Stimulated activated CD4-positive, alpha-beta T cell treated with anti-CD3 and anti-CD28 coated beads, Interleukin-4, amount 100 ng/mL, for 4 hours (primary cell): ENCODE data around the gene INSRR.

Experiments used
- DNase-seq, 2 experiments: peaks; one replicate each; pipeline ENCODE4 v3.0.0-alpha.2; 2020

Gene INSRR

DNA sequence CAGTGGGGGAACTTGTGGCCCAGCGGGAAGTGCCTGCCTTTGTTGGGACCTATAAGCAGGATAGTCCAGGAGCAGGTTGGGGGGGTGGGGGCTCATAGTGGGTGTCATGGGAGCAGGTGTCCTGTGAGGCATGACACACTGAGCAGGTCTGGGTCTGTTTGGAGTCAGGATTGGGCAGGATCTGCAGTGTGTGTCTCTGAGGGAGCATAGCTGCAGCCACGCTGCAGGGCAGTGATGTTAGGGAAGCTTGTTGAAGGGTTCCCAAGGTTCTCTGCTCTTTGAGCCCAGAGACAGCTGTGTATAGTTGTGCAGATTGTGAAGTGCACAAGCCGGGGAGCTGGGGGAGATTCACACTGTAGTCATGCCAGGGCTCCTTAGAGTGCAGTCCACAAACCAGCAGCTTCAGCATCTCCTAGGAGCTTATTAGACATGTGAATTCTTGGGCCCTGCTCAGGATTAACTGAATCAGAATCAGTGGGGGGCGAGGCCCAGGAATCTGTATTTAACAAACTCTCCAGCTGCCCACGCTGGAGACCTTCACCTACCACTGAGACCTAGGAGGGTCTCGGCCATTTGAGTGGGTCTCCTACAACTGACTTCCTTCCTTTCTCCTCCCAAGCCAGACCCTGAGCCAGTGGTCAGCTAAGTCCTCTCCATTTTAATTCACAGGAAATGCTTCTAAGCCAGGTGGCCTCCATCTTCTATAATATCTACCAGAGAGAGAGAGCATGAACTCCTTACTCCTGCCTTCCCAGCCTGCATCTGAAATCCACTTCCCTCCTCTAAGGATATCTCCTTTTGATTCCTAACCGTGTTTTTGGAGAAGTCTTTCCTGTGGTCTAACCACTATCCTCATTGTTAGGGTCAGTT is 11.1 kb downstream of the INSRR start:
- DNase-seq: no peak

GRCh38 chr1:156846643-156847042 is 12.3 kb downstream of the INSRR start:
- no peak for DNase-seq

DNA sequence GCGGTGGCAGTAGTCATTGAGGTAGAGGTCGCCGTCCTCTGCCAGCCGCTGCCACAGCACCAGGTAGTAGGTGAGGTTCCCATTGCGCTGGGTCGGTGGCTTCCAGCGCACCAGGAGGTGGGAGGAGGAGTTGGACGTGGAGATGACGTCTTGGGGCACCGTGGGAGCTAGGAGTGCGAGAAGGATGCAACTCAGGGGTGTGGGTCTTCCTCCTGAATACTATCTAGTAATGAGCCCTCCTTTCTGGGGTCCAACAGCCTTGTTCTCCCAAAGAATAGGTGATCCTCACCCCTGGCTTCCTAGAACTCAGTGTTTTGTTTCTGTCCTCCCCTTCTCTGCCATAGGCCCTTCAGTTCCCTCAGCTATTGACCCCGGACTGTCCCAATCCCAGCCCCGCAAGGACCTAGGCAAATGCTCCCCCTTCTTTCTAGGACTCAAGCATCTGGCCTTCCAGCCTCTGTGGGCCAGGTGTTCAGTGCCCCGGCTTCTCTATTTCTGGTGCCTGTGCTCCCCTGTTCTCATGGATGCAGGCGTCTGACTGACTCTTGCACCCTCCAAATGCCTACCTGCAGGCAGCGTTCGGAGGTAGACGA is 12.9 kb downstream of the INSRR start:
- DNase-seq: no peak

- peak; percentile 28 to 36 for DNase-seq
Observed at GRCh38 chr1:156845055-156845952, 13.6 kb downstream of the INSRR start.

GRCh38 chr1:156844638-156845037 is 14.3 kb downstream of the INSRR start:
- DNase-seq: no peak

- no peak for DNase-seq
Observed at GRCh38 chr1:156844102-156844501, 14.8 kb downstream of the INSRR start.

DNA sequence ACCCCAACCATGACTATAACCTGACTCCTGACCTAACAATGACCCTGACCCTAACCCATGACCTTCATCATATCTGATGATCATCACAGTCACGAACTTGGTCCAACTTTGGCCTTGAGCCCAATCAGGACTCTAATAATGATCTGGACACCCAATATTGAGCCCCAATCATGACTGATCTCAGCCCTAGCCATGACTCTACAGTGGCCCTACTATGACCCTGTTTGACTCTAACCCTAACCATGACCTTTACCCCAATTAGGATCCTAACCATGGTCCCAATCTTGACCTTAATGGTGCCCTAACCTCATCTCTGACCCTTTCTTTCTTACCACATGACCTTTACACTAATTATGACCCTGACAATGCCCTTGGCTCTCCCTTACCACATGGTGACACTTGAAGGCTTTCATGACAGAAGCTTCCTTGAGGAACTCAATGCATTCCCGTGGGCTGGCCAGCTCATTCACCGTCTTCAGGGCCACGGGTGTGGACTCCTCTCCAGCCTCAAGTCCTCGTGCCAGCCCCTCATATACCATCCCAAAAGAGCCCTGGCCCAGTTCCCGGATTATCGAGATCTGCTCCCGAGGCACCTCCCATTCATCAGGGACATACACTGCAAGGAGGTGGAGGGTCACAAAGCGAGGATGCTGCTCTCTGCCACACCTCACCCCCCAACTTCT is 16.2 kb downstream of the INSRR start:
- no peak for DNase-seq

- no peak for DNase-seq
Observed at GRCh38 chr1:156841295-156841855, 17.5 kb downstream of the INSRR start.

DNA sequence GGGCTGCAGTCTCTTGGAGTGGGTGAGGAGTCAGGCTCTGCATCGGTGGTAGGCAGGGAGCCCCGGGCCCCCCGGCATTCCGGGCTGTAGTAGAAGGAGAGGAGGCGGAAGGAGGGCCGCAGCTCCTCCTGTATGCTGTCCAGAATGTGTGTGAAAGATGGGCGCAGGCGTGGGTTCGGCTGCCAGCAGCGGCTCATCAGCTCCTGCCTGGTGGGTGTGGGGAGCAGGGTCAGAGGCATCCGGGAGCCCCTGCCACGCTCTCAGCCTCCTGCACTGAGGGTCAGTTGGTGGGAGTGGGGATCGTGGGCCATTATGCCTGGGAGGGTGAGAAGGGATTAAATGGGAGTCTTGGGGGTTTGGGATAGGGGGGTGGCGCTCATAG is 18.0 kb downstream of the INSRR start:
- no peak for DNase-seq

- no peak for DNase-seq
Observed at GRCh38 chr1:156840186-156840897, 18.6 kb downstream of the INSRR start.

GRCh38 chr1:156839426-156840109 is 19.3 kb downstream of the INSRR start:
- DNase-seq: no peak

- DNase-seq: peak in 1 of 2 experiments; percentile 30
Observed at GRCh38 chr1:156838972-156839371, 19.9 kb downstream of the INSRR start.

DNA sequence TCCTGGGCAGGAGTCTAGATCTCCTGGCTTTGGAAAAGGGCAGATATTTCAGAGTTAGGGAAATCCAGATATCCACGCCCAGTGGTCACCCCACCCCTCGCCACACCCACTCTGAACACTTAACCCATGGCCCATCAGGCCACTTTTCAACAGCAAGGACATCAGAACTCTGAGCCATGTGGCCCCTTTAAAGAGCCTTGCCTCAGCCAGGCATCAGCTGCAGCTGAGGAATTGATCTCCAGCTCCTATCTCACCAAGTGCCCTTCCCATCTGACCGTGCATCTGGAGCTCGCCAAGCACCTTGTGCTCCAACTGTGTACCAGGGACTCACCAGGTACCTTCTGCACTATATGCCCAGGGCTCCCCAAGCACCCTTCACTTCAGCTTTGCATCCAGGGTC is 22.0 kb downstream of the INSRR start:
- DNase-seq: no peak

GRCh38 chr1:156836041-156836654 is 22.8 kb downstream of the INSRR start:
- DNase-seq: peak in 1 of 2 experiments; percentile 9

- DNase-seq: no peak
Observed at GRCh38 chr1:156834322-156834721, 24.6 kb downstream of the INSRR start.

DNA sequence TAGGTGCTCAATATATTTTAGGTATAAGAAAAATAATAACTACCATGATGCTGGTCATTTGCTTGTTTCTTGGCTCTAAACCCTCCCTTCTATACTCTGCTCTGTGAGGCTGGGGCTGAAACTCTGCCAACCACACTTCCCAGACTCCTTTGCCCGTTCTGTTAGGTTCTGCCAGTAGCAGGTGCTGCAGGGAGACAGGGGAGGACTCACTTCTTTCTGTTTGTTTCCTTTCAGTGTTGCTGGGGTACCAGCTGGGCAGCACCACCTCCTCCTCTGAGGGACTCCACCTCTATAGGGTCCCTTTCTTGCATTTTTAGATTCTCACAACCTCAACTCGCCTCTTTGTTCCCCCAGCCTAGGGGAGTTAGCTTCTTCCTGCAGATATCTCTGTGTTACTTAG is 25.3 kb downstream of the INSRR start:
- no peak for DNase-seq

DNA sequence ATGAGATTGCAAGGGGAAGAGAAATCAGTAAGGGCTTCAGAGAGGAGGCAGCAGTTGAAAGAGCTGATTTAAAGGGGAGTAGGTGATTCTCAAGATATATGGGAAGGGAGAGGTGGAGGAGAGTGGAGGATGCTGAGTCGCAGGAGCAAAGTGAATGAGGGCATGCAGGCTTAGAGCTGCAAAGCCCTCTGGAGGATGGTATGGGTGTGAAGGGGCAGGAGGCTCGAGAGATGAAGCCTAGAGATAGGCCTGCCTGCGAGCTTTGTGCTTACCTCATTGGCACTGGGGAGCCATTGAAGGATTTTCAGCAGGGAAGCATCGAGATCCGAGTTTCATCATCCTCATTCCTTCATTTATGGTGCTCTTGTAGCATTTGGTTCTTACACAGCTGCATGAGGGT is 26.5 kb downstream of the INSRR start:
- no peak for DNase-seq

DNA sequence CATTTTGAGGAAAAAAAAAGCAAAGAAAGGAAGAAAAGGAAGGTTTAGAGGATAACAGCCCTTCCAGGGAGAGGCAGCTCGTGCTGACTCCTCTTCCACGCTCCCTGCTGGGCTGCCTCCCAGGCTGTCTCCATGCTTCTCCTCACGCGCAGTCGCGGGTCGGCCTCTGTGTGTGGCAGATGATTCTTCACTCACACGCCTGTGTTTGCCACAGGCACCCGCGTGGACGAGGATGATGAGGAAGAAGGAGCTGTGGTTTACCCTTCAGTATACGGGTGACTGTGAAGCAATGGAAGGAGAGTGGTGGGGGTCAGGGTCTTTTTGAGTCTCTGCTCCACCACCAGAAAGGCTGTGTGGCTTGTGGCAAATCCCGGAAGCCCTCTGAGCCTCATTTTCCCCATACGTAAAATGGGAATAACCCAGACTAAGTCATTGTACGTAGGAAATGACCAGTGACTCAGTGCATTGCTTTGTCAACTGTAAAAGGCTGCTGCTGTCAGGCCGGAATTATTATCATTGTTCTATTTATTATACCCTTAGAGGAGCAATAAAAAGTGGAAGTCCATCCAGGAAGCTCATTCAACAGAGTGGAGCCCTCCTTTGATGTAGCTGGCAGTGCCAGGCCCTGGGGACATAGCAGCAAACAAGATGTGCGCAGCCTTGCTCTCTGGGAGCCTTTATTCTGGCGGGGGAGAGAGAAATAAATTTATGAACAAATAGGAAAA is 30.4 kb downstream of the INSRR start:
- no peak for DNase-seq

GRCh38 chr1:156826630-156827029 is 32.3 kb downstream of the INSRR start:
- DNase-seq: no peak

GRCh38 chr1:156823210-156823790 is 35.6 kb downstream of the INSRR start:
- no peak for DNase-seq
